A549 (cell line): Measurements from ENCODE around the gene RXRA.

ENCODE experiments used
- CHD2 ChIP-seq: fragments of 150-350 bp; IDR thresholded peaks from 2 replicates; pipeline ENCODE4 v1.6.1; 2014; ENCODE audit warnings: low read length; ENCODE audit not compliant: partially characterized antibody
- CTCF ChIP-seq: fragments of >200 bp; sonication (Bioruptor Twin); formaldehyde crosslinking; IDR thresholded peaks from 3 replicates; pipeline ENCODE4 v1.5.1; 2016
- EP300 ChIP-seq, 2 experiments: fragments of >200 bp; sonication (Bioruptor Twin); formaldehyde crosslinking; IDR thresholded peaks; 2 replicates in 1 of 2; 3 replicates in 1 of 2; pipeline ENCODE4 v1.6.1; 2016 to 2017
- HDAC2 ChIP-seq: fragments of 200-600 bp; sonication (generic); IDR thresholded peaks from 2 replicates; pipeline ENCODE4 v1.6.1; 2016
- HOXA7 ChIP-seq: fragments of 250-450 bp; sonication (Bioruptor Pico); IDR thresholded peaks from 2 replicates; pipeline ENCODE4 v1.5.0; 2020; ENCODE audit warnings: mild to moderate bottlenecking, moderate library complexity
- KDM1A ChIP-seq: fragments of 200-600 bp; sonication (generic); IDR thresholded peaks from 2 replicates; pipeline ENCODE4 v1.6.1; 2016; ENCODE audit warnings: low read depth, mild to moderate bottlenecking
- MAZ ChIP-seq: fragments of 150-350 bp; IDR thresholded peaks from 2 replicates; pipeline ENCODE4 v1.6.1; 2014; ENCODE audit warnings: antibody characterized with exemption, low read depth, low read length, borderline replicate concordance
- PHF8 ChIP-seq: fragments of 200-600 bp; sonication (generic); IDR thresholded peaks from 2 replicates; pipeline ENCODE4 v1.6.1; 2016; ENCODE audit warnings: low read depth, mild to moderate bottlenecking, antibody characterized with exemption, moderate library complexity, borderline replicate concordance
- POLR2A ChIP-seq: IDR thresholded peaks from 2 replicates; pipeline ENCODE4 v1.6.1; 2012; ENCODE audit warnings: mild to moderate bottlenecking, low read length
- SMC3 ChIP-seq: fragments of >200 bp; sonication (Bioruptor Twin); formaldehyde crosslinking; IDR thresholded peaks from 3 replicates; pipeline ENCODE4 v1.6.1; 2018; ENCODE audit warnings: inconsistent platforms
- TF ChIP-seq, protein P1 (sequence below): IDR thresholded peaks from 2 replicates; pipeline ENCODE4 v1.6.1; 2012

- TF ChIP-seq KDM1A (no peak), POLR2A (no peak), SMC3 (no peak), HOXA7 (CRISPR knock-in tag) (no peak), PHF8 (no peak), CTCF (no peak), CHD2 (no peak), HDAC2 (no peak), EP300 (IDR thresholded peaks at IDR 0.05) (no peak), MAZ (no peak)
- TF ChIP-seq, protein P1, sequence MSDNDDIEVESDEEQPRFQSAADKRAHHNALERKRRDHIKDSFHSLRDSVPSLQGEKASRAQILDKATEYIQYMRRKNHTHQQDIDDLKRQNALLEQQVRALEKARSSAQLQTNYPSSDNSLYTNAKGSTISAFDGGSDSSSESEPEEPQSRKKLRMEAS, result no peak
These were observed 42.5 kb upstream of the RXRA start for GRCh38 chr9:134283692-134284265.
